ENCODE results near the gene C1orf167.
A peak's percentile ranks its signal among the peaks of the same experiment; 100 is the strongest.

Gene C1orf167

GRCh38 chr1:11784993-11785769, 23.2 kb downstream of the C1orf167 start:
- peak in 1 of 3 experiments; percentile 24 for DNase-seq (ENCODE audit: low read depth in 3 of 3)

GRCh38 chr1:11786168-11786567, 24.2 kb downstream of the C1orf167 start:
- no peak for DNase-seq (ENCODE audit: low read depth in 3 of 3)

GRCh38 chr1:11787251-11787803, 25.3 kb downstream of the C1orf167 start:
- no peak for DNase-seq (ENCODE audit: low read depth in 3 of 3)

- DNase-seq (ENCODE audit: low read depth in 3 of 3) = no peak
Observed at GRCh38 chr1:11787804-11788436, 25.9 kb downstream of the C1orf167 start.

GRCh38 chr1:11788549-11789053, 26.6 kb downstream of the C1orf167 start:
- DNase-seq (ENCODE audit: low read depth in 3 of 3) = no peak

- DNase-seq (ENCODE audit: low read depth in 3 of 3) = no peak
Observed at GRCh38 chr1:11789126-11790067, 27.4 kb downstream of the C1orf167 start.

GRCh38 chr1:11790101-11790879, 28.3 kb downstream of the C1orf167 start:
- no peak for DNase-seq (ENCODE audit: low read depth in 3 of 3)

GRCh38 chr1:11790880-11791715, 29.1 kb downstream of the C1orf167 start:
- DNase-seq (ENCODE audit: low read depth in 3 of 3) = no peak

GRCh38 chr1:11792106-11792505, 30.1 kb downstream of the C1orf167 start:
- DNase-seq (ENCODE audit: low read depth in 3 of 3) = no peak

GRCh38 chr1:11793819-11794218, 31.8 kb downstream of the C1orf167 start:
- DNase-seq (ENCODE audit: low read depth in 3 of 3) = no peak

- no peak for DNase-seq (ENCODE audit: low read depth in 3 of 3)
Observed at GRCh38 chr1:11794446-11795237, 32.6 kb downstream of the C1orf167 start.

- no peak for DNase-seq (ENCODE audit: low read depth in 3 of 3)
Observed at GRCh38 chr1:11795238-11795890, 33.4 kb downstream of the C1orf167 start.

GRCh38 chr1:11796036-11796828, 34.2 kb downstream of the C1orf167 start:
- DNase-seq (ENCODE audit: low read depth in 3 of 3) = no peak

- no peak for DNase-seq (ENCODE audit: low read depth in 3 of 3)
Observed at GRCh38 chr1:11797525-11798216, 35.7 kb downstream of the C1orf167 start.

- DNase-seq (ENCODE audit: low read depth in 3 of 3) = no peak
Observed at GRCh38 chr1:11799099-11799498, 37.1 kb downstream of the C1orf167 start.

GRCh38 chr1:11799896-11800295, 37.9 kb downstream of the C1orf167 start:
- no peak for DNase-seq (ENCODE audit: low read depth in 3 of 3)

GRCh38 chr1:11800391-11800755, 38.4 kb downstream of the C1orf167 start:
- DNase-seq (ENCODE audit: low read depth in 3 of 3) = no peak
